Measurements from ENCODE around the gene NCOA7.

NCOA7 gene

DNA sequence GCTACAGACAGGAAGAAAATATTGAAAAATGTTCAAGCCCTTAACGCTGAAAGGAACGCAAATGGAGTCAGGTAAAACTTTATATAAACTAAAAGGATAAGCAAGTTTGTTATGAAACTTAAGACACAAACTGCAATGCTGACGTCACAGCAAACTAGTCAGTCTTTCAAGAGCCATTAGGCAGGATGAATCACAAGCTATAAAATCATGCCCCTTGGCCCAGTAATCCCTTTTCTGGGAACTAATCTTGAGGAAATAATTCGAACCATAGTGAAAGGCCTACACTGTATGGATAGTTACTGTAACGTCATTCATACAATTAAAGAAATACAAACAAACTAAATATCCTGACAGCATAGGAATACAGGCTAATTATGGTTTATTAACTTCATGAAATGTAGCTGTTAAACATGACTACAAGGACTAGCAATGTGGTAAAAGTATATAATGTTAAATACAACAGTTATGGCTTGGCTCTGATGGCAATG, 123.1 kb downstream of the NCOA7 start:
- no peak for DNase-seq
- H2BK15ac ChIP-seq (replicated peaks; ENCODE audit: low read depth): no peak overlapping the region
- WGBS (ENCODE audit: extremely low coverage, insufficient coverage, low lambda C conversion rate): no CpG with 5 or more reads among the region's 5 CpGs
- no peak overlapping the region for H4K8ac ChIP-seq (ENCODE audit: low read depth, low read length)
- H3K27ac ChIP-seq (ENCODE audit: low read depth, low read length): no peak overlapping the region
- H2BK5ac ChIP-seq (ENCODE audit: low read length): no peak overlapping the region
- H3K4me2 ChIP-seq (ENCODE audit: low read length): no peak overlapping the region
- H2BK120ac ChIP-seq (ENCODE audit: low read depth, low read length): no peak overlapping the region
- H3K4ac ChIP-seq (ENCODE audit: low read depth, low read length): no peak overlapping the region
- no peak overlapping the region for H3K9ac ChIP-seq (ENCODE audit: low read length)
- no peak overlapping the region for H3K4me3 ChIP-seq (ENCODE audit: low read length)
- no peak overlapping the region for H4K5ac ChIP-seq (ENCODE audit: low read length)
- H3K79me1 ChIP-seq (ENCODE audit: low read length): no peaks in the 10 kb centered on the region
- no peak overlapping the region for H3K18ac ChIP-seq (ENCODE audit: low read length)
- no peak overlapping the region for H3K23ac ChIP-seq (ENCODE audit: low read length)
- no peaks in the 10 kb centered on the region for H3K27me3 ChIP-seq (ENCODE audit: insufficient read depth, low read length, poor library complexity)
- H3K4me1 ChIP-seq (ENCODE audit: control insufficient read depth, low read depth, low read length): no peaks in the 10 kb centered on the region
- H3K79me2 ChIP-seq (ENCODE audit: control insufficient read depth, insufficient read depth, low read length): no peaks in the 10 kb centered on the region
- no peak overlapping the region for H3K56ac ChIP-seq (ENCODE audit: low read length)
- no peaks in the 10 kb centered on the region for H3K36me3 ChIP-seq (ENCODE audit: control insufficient read depth, insufficient read depth, low read length)
- no peak overlapping the region for H2AK5ac ChIP-seq (ENCODE audit: low read length)

GRCh38 chr6:125918230-125918629, 127.5 kb downstream of the NCOA7 start:
- H2BK15ac ChIP-seq (replicated peaks; ENCODE audit: low read depth): no peak overlapping the region
- H4K8ac ChIP-seq (ENCODE audit: low read depth, low read length): no peak overlapping the region
- WGBS (ENCODE audit: extremely low coverage, insufficient coverage, low lambda C conversion rate): no CpG with 5 or more reads among the region's 4 CpGs
- H3K4me3 ChIP-seq (ENCODE audit: low read length): no peak overlapping the region
- H3K27ac ChIP-seq (ENCODE audit: low read depth, low read length): no peak overlapping the region
- no peaks in the 10 kb centered on the region for H3K79me1 ChIP-seq (ENCODE audit: low read length)
- DNase-seq: no peak
- no peaks in the 10 kb centered on the region for H3K79me2 ChIP-seq (ENCODE audit: control insufficient read depth, insufficient read depth, low read length)
- no peaks in the 10 kb centered on the region for H3K4me1 ChIP-seq (ENCODE audit: control insufficient read depth, low read depth, low read length)
- H2AK5ac ChIP-seq (ENCODE audit: low read length): no peak overlapping the region
- no peak overlapping the region for H3K4me2 ChIP-seq (ENCODE audit: low read length)
- no peaks in the 10 kb centered on the region for H3K36me3 ChIP-seq (ENCODE audit: control insufficient read depth, insufficient read depth, low read length)
- H3K27me3 ChIP-seq (ENCODE audit: insufficient read depth, low read length, poor library complexity): no peaks in the 10 kb centered on the region
- no peak overlapping the region for H3K56ac ChIP-seq (ENCODE audit: low read length)
- no peak overlapping the region for H3K18ac ChIP-seq (ENCODE audit: low read length)
- no peak overlapping the region for H2BK5ac ChIP-seq (ENCODE audit: low read length)
- H3K9ac ChIP-seq (ENCODE audit: low read length): no peak overlapping the region
- no peak overlapping the region for H4K5ac ChIP-seq (ENCODE audit: low read length)
- H3K23ac ChIP-seq (ENCODE audit: low read length): no peak overlapping the region
- no peak overlapping the region for H2BK120ac ChIP-seq (ENCODE audit: low read depth, low read length)
- no peak overlapping the region for H3K4ac ChIP-seq (ENCODE audit: low read depth, low read length)

- no peak overlapping the region for H2AK5ac ChIP-seq (ENCODE audit: low read length)
- DNase-seq: peak; percentile 18
- H2BK5ac ChIP-seq (ENCODE audit: low read length): no peak overlapping the region
- H3K4me1 ChIP-seq (ENCODE audit: control insufficient read depth, low read depth, low read length): no peaks in the 10 kb centered on the region
- H3K9ac ChIP-seq (ENCODE audit: low read length): no peak overlapping the region
- H4K5ac ChIP-seq (ENCODE audit: low read length): no peak overlapping the region
- H3K27ac ChIP-seq (ENCODE audit: low read depth, low read length): no peak overlapping the region
- H3K79me1 ChIP-seq (ENCODE audit: low read length): no peaks in the 10 kb centered on the region
- no peaks in the 10 kb centered on the region for H3K36me3 ChIP-seq (ENCODE audit: control insufficient read depth, insufficient read depth, low read length)
- H2BK120ac ChIP-seq (ENCODE audit: low read depth, low read length): no peak overlapping the region
- no peak overlapping the region for H3K18ac ChIP-seq (ENCODE audit: low read length)
- H3K23ac ChIP-seq (ENCODE audit: low read length): no peak overlapping the region
- no CpG with 5 or more reads among the region's 13 CpGs for WGBS (ENCODE audit: extremely low coverage, insufficient coverage, low lambda C conversion rate)
- no peak overlapping the region for H3K4me2 ChIP-seq (ENCODE audit: low read length)
- no peak overlapping the region for H3K56ac ChIP-seq (ENCODE audit: low read length)
- no peak overlapping the region for H4K8ac ChIP-seq (ENCODE audit: low read depth, low read length)
- H3K79me2 ChIP-seq (ENCODE audit: control insufficient read depth, insufficient read depth, low read length): no peaks in the 10 kb centered on the region
- no peak overlapping the region for H3K4me3 ChIP-seq (ENCODE audit: low read length)
- H3K27me3 ChIP-seq (ENCODE audit: insufficient read depth, low read length, poor library complexity): no peaks in the 10 kb centered on the region
- no peak overlapping the region for H3K4ac ChIP-seq (ENCODE audit: low read depth, low read length)
- no peak overlapping the region for H2BK15ac ChIP-seq (replicated peaks; ENCODE audit: low read depth)
Observed at GRCh38 chr6:125918681-125919566, 128.2 kb downstream of the NCOA7 start.

- DNase-seq: no peak
- Histone ChIP-seq H3K79me2 (ENCODE audit: control insufficient read depth, insufficient read depth, low read length) (no peaks in the 10 kb centered on the region), H3K18ac (ENCODE audit: low read length) (no peak overlapping the region), H3K27ac (ENCODE audit: low read depth, low read length) (no peak overlapping the region), H3K9ac (ENCODE audit: low read length) (no peak overlapping the region), H2BK5ac (ENCODE audit: low read length) (no peak overlapping the region), H3K4me2 (ENCODE audit: low read length) (no peak overlapping the region), H3K4ac (ENCODE audit: low read depth, low read length) (no peak overlapping the region), H3K79me1 (ENCODE audit: low read length) (no peaks in the 10 kb centered on the region), H2AK5ac (ENCODE audit: low read length) (no peak overlapping the region), H3K4me1 (ENCODE audit: control insufficient read depth, low read depth, low read length) (no peaks in the 10 kb centered on the region), H3K4me3 (ENCODE audit: low read length) (no peak overlapping the region), H2BK15ac (replicated peaks; ENCODE audit: low read depth) (no peak overlapping the region), H3K23ac (ENCODE audit: low read length) (no peak overlapping the region), H3K56ac (ENCODE audit: low read length) (no peak overlapping the region), H2BK120ac (ENCODE audit: low read depth, low read length) (no peak overlapping the region), H4K5ac (ENCODE audit: low read length) (no peak overlapping the region), H3K27me3 (ENCODE audit: insufficient read depth, low read length, poor library complexity) (no peaks in the 10 kb centered on the region), H3K36me3 (ENCODE audit: control insufficient read depth, insufficient read depth, low read length) (no peaks in the 10 kb centered on the region), H4K8ac (ENCODE audit: low read depth, low read length) (no peak overlapping the region)
- no CpG with 5 or more reads among the region's 3 CpGs for WGBS (ENCODE audit: extremely low coverage, insufficient coverage, low lambda C conversion rate)
Observed at GRCh38 chr6:125919618-125920017, 128.9 kb downstream of the NCOA7 start.

DNA sequence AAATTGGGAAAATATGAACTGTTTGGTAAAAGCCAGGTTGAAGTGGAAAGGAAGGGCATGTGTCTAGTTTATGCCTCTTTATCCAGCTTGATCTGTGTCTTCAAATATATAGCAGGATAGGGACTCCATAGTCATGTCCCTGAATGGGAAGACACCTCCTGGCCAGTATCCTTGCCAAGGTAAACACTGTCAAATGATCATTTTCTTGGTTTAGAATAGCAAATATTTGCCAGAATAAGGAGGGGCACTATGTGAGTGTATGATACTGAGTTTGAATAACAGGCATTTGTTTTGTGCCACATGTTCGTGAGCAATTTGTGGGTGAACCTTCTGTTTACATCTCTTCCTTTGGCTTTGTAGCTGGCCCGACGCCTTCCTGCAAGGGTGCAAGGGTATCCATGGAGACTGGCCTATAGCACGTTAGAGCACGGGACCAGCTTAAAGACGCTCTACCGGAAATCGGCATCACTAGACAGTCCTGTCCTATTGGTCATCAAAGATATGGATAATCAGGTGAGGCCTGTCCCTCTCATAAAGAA, 131.6 kb downstream of the NCOA7 start:
- WGBS (ENCODE audit: extremely low coverage, insufficient coverage, low lambda C conversion rate): no CpG with 5 or more reads among the region's 8 CpGs
- no peak overlapping the region for H2BK15ac ChIP-seq (replicated peaks; ENCODE audit: low read depth)
- no peaks in the 10 kb centered on the region for H3K27me3 ChIP-seq (ENCODE audit: insufficient read depth, low read length, poor library complexity)
- H3K23ac ChIP-seq (ENCODE audit: low read length): no peak overlapping the region
- DNase-seq: no peak
- H2AK5ac ChIP-seq (ENCODE audit: low read length): no peak overlapping the region
- H3K4me3 ChIP-seq (ENCODE audit: low read length): no peak overlapping the region
- H3K4me1 ChIP-seq (ENCODE audit: control insufficient read depth, low read depth, low read length): no peaks in the 10 kb centered on the region
- no peaks in the 10 kb centered on the region for H3K36me3 ChIP-seq (ENCODE audit: control insufficient read depth, insufficient read depth, low read length)
- no peak overlapping the region for H3K27ac ChIP-seq (ENCODE audit: low read depth, low read length)
- no peak overlapping the region for H3K18ac ChIP-seq (ENCODE audit: low read length)
- H3K4me2 ChIP-seq (ENCODE audit: low read length): no peak overlapping the region
- H3K4ac ChIP-seq (ENCODE audit: low read depth, low read length): no peak overlapping the region
- no peak overlapping the region for H4K5ac ChIP-seq (ENCODE audit: low read length)
- H4K8ac ChIP-seq (ENCODE audit: low read depth, low read length): no peak overlapping the region
- H3K56ac ChIP-seq (ENCODE audit: low read length): no peak overlapping the region
- no peak overlapping the region for H3K9ac ChIP-seq (ENCODE audit: low read length)
- no peaks in the 10 kb centered on the region for H3K79me1 ChIP-seq (ENCODE audit: low read length)
- no peak overlapping the region for H2BK120ac ChIP-seq (ENCODE audit: low read depth, low read length)
- no peak overlapping the region for H2BK5ac ChIP-seq (ENCODE audit: low read length)
- no peaks in the 10 kb centered on the region for H3K79me2 ChIP-seq (ENCODE audit: control insufficient read depth, insufficient read depth, low read length)
